DND-41 (cell line): ENCODE measurements around the gene ERBB4.

ENCODE experiments used
- CTCF ChIP-seq: IDR thresholded peaks from 2 replicates; pipeline ENCODE4 v1.5.1; 2012; ENCODE audit warnings: borderline replicate concordance, low read length, moderate library complexity, mild to moderate bottlenecking; ENCODE audit not compliant: poor library complexity, severe bottlenecking; ENCODE audit errors: extremely low read depth
- EZH2 ChIP-seq: IDR thresholded peaks from 3 replicates; pipeline ENCODE4 v1.6.1; 2012; ENCODE audit warnings: borderline replicate concordance, low read depth, mild to moderate bottlenecking, moderate library complexity, low read length, inconsistent platforms; ENCODE audit not compliant: severe bottlenecking

DNA sequence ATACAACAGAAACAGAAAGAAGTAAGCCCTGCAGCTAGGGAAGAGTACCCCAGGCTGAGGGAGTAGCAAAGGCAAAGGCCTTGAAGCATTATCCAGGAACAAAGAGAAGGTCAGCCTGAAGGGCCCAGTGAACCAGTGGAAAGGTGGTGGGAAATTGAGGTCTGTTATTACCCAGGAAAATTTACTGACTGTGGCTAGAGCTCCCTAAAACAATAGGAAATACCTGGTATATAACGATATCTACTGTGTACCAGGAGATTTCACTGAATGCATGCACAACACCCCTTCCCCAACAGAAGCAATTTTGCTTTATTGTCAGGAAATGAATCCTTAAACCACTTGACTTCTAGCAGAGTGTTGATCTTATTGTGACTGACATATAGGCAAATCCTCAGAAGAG is 365.3 kb downstream of the ERBB4 start:
- no peak for TF ChIP-seq CTCF
- no peak for TF ChIP-seq EZH2
